Large intestine (tissue), 3 donors: ENCODE results near the gene AGR2. TPM values are rescaled to one million over a fixed set of nuclear protein-coding genes. Genes with fewer than 3 reads are reported as not detected.

ENCODE experiments used
- DNase-seq, 2 donors: peaks; one replicate each; pipeline versions ENCODE4 v3.0.0 to v3.0.0-alpha.2; 2013
- H3K27ac ChIP-seq: one replicate; pipeline ENCODE4 v1.5.1; 2013; ENCODE audit warnings: low read length
- H3K27me3 ChIP-seq: 2 replicates; pipeline ENCODE4 v1.6.1; 2013; ENCODE audit warnings: low read length; ENCODE audit not compliant: control insufficient read depth, insufficient read depth
- H3K36me3 ChIP-seq: 2 replicates; pipeline ENCODE4 v1.6.1; 2013; ENCODE audit warnings: low read length; ENCODE audit not compliant: control insufficient read depth, insufficient read depth
- H3K4me1 ChIP-seq: one replicate; pipeline ENCODE4 v1.6.1; 2013; ENCODE audit warnings: low read length; ENCODE audit not compliant: control insufficient read depth, insufficient read depth
- H3K4me3 ChIP-seq: one replicate; pipeline ENCODE4 v1.5.1; 2013; ENCODE audit warnings: low read length
- H3K9me3 ChIP-seq: one replicate; pipeline ENCODE4 v1.6.1; 2013; ENCODE audit warnings: mild to moderate bottlenecking, low read depth, low read length, moderate library complexity; ENCODE audit not compliant: control insufficient read depth
- WGBS: methylation state at CpG from one replicate; pipeline ENCODE4 v1.1.5; 2013; ENCODE audit warnings: low lambda C conversion rate; ENCODE audit not compliant: insufficient coverage; 5-methylcytosine and 5-hydroxymethylcytosine counted together
- polyA plus RNA-seq: library from polyadenylated mRNA; unstranded; fragments of 120-200 nt; gene quantifications from one replicate; pipeline ENCODE4 v1.2.1, GENCODE V29; 2013

AGR2 gene
- polyA plus RNA-seq, 1 donor = 527 TPM

GRCh38 chr7:16764942-16765341, 39.9 kb downstream of the AGR2 start:
- Histone ChIP-seq H3K4me1 (peaks cover 17% of the 10 kb centered on the region), H3K36me3 (no peaks in the 10 kb centered on the region), H3K9me3 (no peaks in the 10 kb centered on the region), H3K27me3 (no peaks in the 10 kb centered on the region), H3K27ac (no peak overlapping the region), H3K4me3 (no peak overlapping the region)
- no CpG with 5 or more reads among the region's 3 CpGs for WGBS
- no peak for DNase-seq

DNA sequence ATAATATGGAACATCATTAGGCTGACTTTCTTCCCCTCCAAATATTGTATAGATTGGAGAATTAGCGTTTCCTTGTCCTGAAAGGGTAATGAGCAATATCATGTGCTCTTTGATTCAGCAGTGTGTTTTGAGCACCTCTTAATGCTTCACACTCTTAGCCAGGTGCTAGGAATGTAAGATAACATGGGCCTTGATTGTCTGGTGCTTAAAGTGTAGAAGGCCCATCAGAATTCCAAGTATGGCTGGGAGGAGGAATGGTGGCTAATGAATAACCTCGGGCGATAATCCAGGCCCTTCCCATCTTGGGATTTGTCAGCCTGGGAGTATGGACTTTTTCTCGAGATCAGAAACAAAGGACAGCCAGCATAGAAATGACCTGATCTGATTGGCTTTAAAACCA, 42.6 kb downstream of the AGR2 start:
- Histone ChIP-seq H3K4me3 (no peak overlapping the region), H3K27ac (peak overlapping the region; percentile 63), H3K36me3 (no peaks in the 10 kb centered on the region), H3K27me3 (no peaks in the 10 kb centered on the region), H3K4me1 (peaks cover 17% of the 10 kb centered on the region), H3K9me3 (no peaks in the 10 kb centered on the region)
- WGBS = no CpG with 5 or more reads among the region's 4 CpGs
- peak; percentile 51 to 79 for DNase-seq

- no peak for DNase-seq
- peaks cover 14% of the 10 kb centered on the region for H3K4me1 ChIP-seq
- no peaks in the 10 kb centered on the region for H3K27me3 ChIP-seq
- WGBS = no CpG with 5 or more reads among the region's 1 CpG
- no peak overlapping the region for H3K27ac ChIP-seq
- no peak overlapping the region for H3K4me3 ChIP-seq
- H3K9me3 ChIP-seq = no peaks in the 10 kb centered on the region
- no peaks in the 10 kb centered on the region for H3K36me3 ChIP-seq
These were observed 45.0 kb downstream of the AGR2 start for GRCh38 chr7:16759840-16760239.

- peaks cover 14% of the 10 kb centered on the region for H3K4me1 ChIP-seq
These were observed 45.9 kb downstream of the AGR2 start for GRCh38 chr7:16758631-16759611.

DNA sequence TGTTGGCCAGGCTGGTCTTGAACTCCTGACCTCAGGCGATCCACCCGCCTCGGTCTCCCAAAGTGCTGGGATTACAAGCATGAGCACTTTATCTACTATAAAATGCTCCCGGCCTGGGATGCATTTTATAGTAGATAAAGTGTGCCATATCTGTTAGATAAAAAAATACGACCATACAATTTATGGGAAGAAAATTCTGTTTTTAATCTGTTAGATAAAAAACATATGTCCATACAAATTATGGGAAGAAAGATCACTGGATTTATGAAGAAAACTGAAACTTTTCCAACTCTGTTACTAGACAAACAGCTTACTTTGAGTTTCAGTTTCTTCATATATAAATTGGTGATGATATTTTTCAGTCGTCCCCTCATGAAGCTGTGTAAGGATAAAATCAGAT, 46.8 kb downstream of the AGR2 start:
- H3K36me3 ChIP-seq = no peaks in the 10 kb centered on the region
- no peak for DNase-seq
- no CpG with 5 or more reads among the region's 6 CpGs for WGBS
- H3K27me3 ChIP-seq = no peaks in the 10 kb centered on the region
- no peak overlapping the region for H3K27ac ChIP-seq
- no peaks in the 10 kb centered on the region for H3K9me3 ChIP-seq
- peaks cover 14% of the 10 kb centered on the region for H3K4me1 ChIP-seq
- H3K4me3 ChIP-seq = no peak overlapping the region

More at GRCh38 chr7:16758631-16759611, 45.9 kb downstream of the AGR2 start:
- Histone ChIP-seq H3K36me3 (no peaks in the 10 kb centered on the region), H3K4me3 (no peak overlapping the region), H3K9me3 (no peaks in the 10 kb centered on the region), H3K27me3 (no peaks in the 10 kb centered on the region), H3K27ac (no peak overlapping the region)
- no peak for DNase-seq
- WGBS = 100% methylated on average over 6 of the region's 10 CpGs

GRCh38 chr7:16755397-16755796, 49.4 kb downstream of the AGR2 start:
- H3K4me3 ChIP-seq = peak overlapping the region; percentile 95
- no peak for DNase-seq

DNA sequence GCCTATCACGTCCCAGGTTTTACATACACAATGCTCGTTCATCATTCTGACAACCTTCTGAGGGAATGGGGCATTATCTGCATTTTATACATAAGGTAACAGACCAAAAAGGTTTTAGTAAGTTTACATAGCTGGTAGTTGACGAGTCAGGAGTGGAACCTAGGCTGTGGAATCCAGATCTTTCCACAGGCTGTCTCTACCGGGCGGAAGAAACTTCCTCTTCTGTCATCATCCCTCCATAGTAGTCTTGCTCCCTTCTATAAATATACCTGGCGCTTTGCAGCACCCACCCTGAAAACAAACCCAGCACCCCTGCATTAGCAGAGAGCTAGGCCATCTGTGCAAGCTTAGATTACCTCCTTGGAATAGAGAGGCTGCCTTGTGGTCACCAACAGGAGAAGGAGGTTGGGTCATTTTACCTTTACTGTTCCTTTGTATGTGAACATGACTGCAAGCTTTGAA, 49.9 kb downstream of the AGR2 start:
- Histone ChIP-seq H3K9me3 (no peaks in the 10 kb centered on the region), H3K27ac (peak overlapping the region; percentile 94), H3K4me1 (no peaks in the 10 kb centered on the region), H3K27me3 (no peaks in the 10 kb centered on the region), H3K36me3 (no peaks in the 10 kb centered on the region), H3K4me3 (peak overlapping the region; percentile 95)
- WGBS = 33% methylated on average over 1 of the region's 6 CpGs
- peak in 1 of 2 donors; percentile 66 for DNase-seq

More at GRCh38 chr7:16755397-16755796, 49.4 kb downstream of the AGR2 start:
- Histone ChIP-seq H3K4me1 (no peaks in the 10 kb centered on the region), H3K27me3 (no peaks in the 10 kb centered on the region), H3K27ac (peak overlapping the region; percentile 94), H3K9me3 (no peaks in the 10 kb centered on the region), H3K36me3 (no peaks in the 10 kb centered on the region)

GRCh38 chr7:16753932-16754855, 50.6 kb downstream of the AGR2 start:
- Histone ChIP-seq H3K4me1 (no peaks in the 10 kb centered on the region), H3K9me3 (no peaks in the 10 kb centered on the region), H3K4me3 (peak overlapping the region; percentile 95), H3K27ac (peak overlapping the region; percentile 94), H3K27me3 (no peaks in the 10 kb centered on the region), H3K36me3 (no peaks in the 10 kb centered on the region)
- DNase-seq = peak in 1 of 2 donors; percentile 66
- WGBS = no CpG with 5 or more reads among the region's 58 CpGs

DNA sequence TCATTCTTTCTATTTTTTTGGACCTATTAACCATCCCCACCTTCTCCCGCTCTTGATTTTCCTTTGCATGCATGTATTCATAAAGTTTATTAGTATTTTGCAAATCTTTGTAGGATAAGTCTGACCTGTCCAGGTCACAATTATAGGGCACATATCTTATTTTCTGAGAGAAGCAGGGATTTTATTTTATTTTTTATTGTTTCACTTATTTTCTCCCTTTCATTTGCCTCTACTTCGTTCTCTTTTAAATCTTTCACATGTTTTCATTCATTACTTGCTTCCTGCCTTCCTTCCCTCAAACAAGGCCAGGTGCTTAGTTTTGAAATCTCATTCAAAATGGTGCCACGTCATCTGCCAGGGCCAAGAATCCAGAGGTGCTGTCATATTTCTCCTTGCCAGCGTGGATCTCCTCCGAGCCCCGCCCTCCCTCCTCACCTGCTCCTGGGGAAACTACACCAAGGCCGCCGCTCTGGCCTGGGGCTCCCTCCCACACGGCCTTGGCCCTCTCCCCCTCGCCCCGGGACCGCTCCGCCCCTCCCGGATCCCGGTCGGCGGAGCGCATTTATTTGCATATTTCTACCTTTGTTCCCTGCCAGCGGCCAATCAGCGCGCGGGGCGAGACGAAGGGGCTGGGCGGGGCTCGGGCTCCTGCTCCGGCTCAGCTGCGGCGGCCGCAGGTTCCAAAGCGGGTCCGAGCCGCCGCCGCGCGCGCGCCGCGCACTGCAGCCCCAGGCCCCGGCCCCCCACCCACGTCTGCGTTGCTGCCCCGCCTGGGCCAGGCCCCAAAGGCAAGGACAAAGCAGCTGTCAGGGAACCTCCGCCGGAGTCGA, 51.5 kb downstream of the AGR2 start, which contains the start of gene TSPAN13:
TSPAN13 (plus strand) TSS at position 654 of the 830 bp plus-strand sequence. CDS start 213 bp downstream, outside the sequence.
- WGBS = 54% methylated on average over 2 of the region's 48 CpGs
- no peaks in the 10 kb centered on the region for H3K9me3 ChIP-seq
- peak; percentile 97 to 99 for DNase-seq
- peak within 1 kb of the TSS; percentile 94 for H3K27ac ChIP-seq
- no peaks in the 10 kb centered on the region for H3K36me3 ChIP-seq
- H3K4me3 ChIP-seq = peak within 1 kb of the TSS; percentile 95
- no peaks in the 10 kb centered on the region for H3K27me3 ChIP-seq
- H3K4me1 ChIP-seq = no peaks in the 10 kb centered on the region
